GM12875 (cell line): ENCODE measurements around the gene CLEC1A.

Source experiments
- H3K4me3 ChIP-seq: one replicate; pipeline ENCODE4 v1.5.1; 2011; ENCODE audit warnings: low read depth, low read length, control low read depth
- CTCF ChIP-seq: IDR thresholded peaks from 2 replicates; pipeline ENCODE4 v1.5.1; 2011; ENCODE audit warnings: low read depth, mild to moderate bottlenecking, control low read depth, inconsistent platforms, low read length, moderate library complexity, borderline replicate concordance; ENCODE audit not compliant: insufficient read depth

Gene CLEC1A

GRCh38 chr12:10110256-10110844 lies 11.6 kb upstream of the CLEC1A start:
- TF ChIP-seq CTCF = no peak
- H3K4me3 ChIP-seq = no peak overlapping the region

- no peak for TF ChIP-seq CTCF
- no peak overlapping the region for H3K4me3 ChIP-seq
These were observed 3.5 kb upstream of the CLEC1A start for GRCh38 chr12:10102322-10102721.

- no peak overlapping the region for H3K4me3 ChIP-seq
- TF ChIP-seq CTCF = no peak
These were observed 2.9 kb upstream of the CLEC1A start for GRCh38 chr12:10101648-10102220.

GRCh38 chr12:10101042-10101579 lies 2.3 kb upstream of the CLEC1A start:
- TF ChIP-seq CTCF = no peak

GRCh38 chr12:10097521-10097920 lies 1.3 kb downstream of the CLEC1A start:
- no peak for TF ChIP-seq CTCF
- no peak overlapping the region for H3K4me3 ChIP-seq

More at GRCh38 chr12:10101042-10101579, 2.3 kb upstream of the CLEC1A start:
- H3K4me3 ChIP-seq = no peak overlapping the region

- no peak for TF ChIP-seq CTCF
- no peak overlapping the region for H3K4me3 ChIP-seq
These were observed 2.8 kb downstream of the CLEC1A start for GRCh38 chr12:10095971-10096370.

- H3K4me3 ChIP-seq = no peak overlapping the region
- no peak for TF ChIP-seq CTCF
These were observed 4.0 kb downstream of the CLEC1A start for GRCh38 chr12:10094646-10095395.
